GM19468 (cell line): ENCODE measurements around the gene GPX1.

Source experiments
- ATAC-seq: cut with Tn5 transposase; IDR thresholded peaks from one replicate; pipeline ENCODE4 v1.9.1; 2021; ENCODE audit warnings: mild to moderate bottlenecking, moderate library complexity, moderate number of reproducible peaks; ENCODE audit not compliant: unreplicated experiment; ENCODE audit errors: extremely low read depth

Gene GPX1

GRCh38 chr3:49316696-49317457 is 41.3 kb downstream of the GPX1 start:
- no peak for ATAC-seq

GRCh38 chr3:49313896-49314688 is 44.1 kb downstream of the GPX1 start:
- no peak for ATAC-seq

GRCh38 chr3:49311283-49311682 is 46.9 kb downstream of the GPX1 start:
- ATAC-seq: no peak

GRCh38 chr3:49310677-49311076 is 47.5 kb downstream of the GPX1 start:
- no peak for ATAC-seq
